ENCODE data around the gene FBXL16.

GRCh38 chr16:732936-733335, 27.3 kb upstream of the FBXL16 start:
- TF ChIP-seq EZH2 (IDR thresholded peaks at IDR 0.05) (no peak), CTCF (IDR thresholded peaks at IDR 0.05) (no peak), EZH2phosphoT487 (IDR thresholded peaks at IDR 0.05) (no peak)
